Esophagus muscularis mucosa (tissue), 4 donors: ENCODE data around the gene C10orf71. TPM values are rescaled to one million over a fixed set of nuclear protein-coding genes. Genes with fewer than 3 reads are reported as not detected.

Experiments used
- DNase-seq: peaks from one replicate; pipeline ENCODE4 v3.0.0-alpha.2; 2017; ENCODE audit errors: extremely low spot score
- H3K27ac ChIP-seq, 4 donors: fragments of 200-600 bp; sonication (generic); replicated peaks in 1 of 4; 1 replicate in 3 of 4; 2 replicates in 1 of 4; pipeline ENCODE4 v1.5.1; 2016 to 2019; ENCODE audit warnings: mild to moderate bottlenecking in 1 of 4
- H3K27me3 ChIP-seq, 4 donors: fragments of 200-600 bp; sonication (generic); one replicate each; pipeline versions ENCODE4 v1.5.1 to v1.6.0; 2016 to 2019
- H3K36me3 ChIP-seq, 4 donors: fragments of 200-600 bp; sonication (generic); one replicate each; pipeline ENCODE4 v1.5.1; 2016 to 2019
- H3K4me1 ChIP-seq, 4 donors: fragments of 200-600 bp; sonication (generic); one replicate each; pipeline ENCODE4 v1.5.1; 2016 to 2019
- H3K4me3 ChIP-seq, 4 donors: fragments of 200-600 bp; sonication (generic); 1 replicate in 2 of 4; 2 replicates in 2 of 4; pipeline ENCODE4 v1.5.1; 2016 to 2019; ENCODE audit warnings: mild to moderate bottlenecking in 4 of 4, moderate library complexity in 1 of 4
- H3K9me3 ChIP-seq, 4 donors: fragments of 200-600 bp; sonication (generic); 1 replicate in 3 of 4; 2 replicates in 1 of 4; pipeline ENCODE4 v1.5.1; 2016 to 2019
- CTCF ChIP-seq, 3 experiments: fragments of 200-600 bp in 2 of 3; fragments of 450-650 bp in 1 of 3; sonication (generic) in 2 of 3; IDR thresholded peaks; one replicate each; pipeline ENCODE4 v1.5.1; 2017 to 2019; ENCODE audit warnings: antibody characterized with exemption in 3 of 3, mild to moderate bottlenecking in 2 of 3, moderate library complexity in 1 of 3
- EP300 ChIP-seq: sonication (generic); formaldehyde crosslinking; IDR thresholded peaks from one replicate; pipeline ENCODE4 v1.6.1; 2017; ENCODE audit warnings: antibody characterized with exemption
- POLR2A ChIP-seq: fragments of 450-650 bp; IDR thresholded peaks from one replicate; pipeline ENCODE4 v1.6.1; 2017; ENCODE audit warnings: antibody characterized with exemption, moderate library complexity, mild to moderate bottlenecking, low read depth
- POLR2AphosphoS5 ChIP-seq, 2 donors: sonication (generic); formaldehyde crosslinking; IDR thresholded peaks; one replicate each; pipeline ENCODE4 v1.6.1; 2017; ENCODE audit warnings: antibody characterized with exemption in 2 of 2
- WGBS: methylation state at CpG from one replicate; pipeline ENCODE4 v1.1.5; 2018; 5-methylcytosine and 5-hydroxymethylcytosine counted together
- intact Hi-C: fragments of 100-400 bp; cut with DNase I; formaldehyde crosslinking; loops from one replicate; pipeline ENCODE4 v1.15.1; 2023
- total RNA-seq, 4 donors: library from RNA; depleted of rRNA; stranded (reverse); fragments of >200 nt; gene quantifications; one replicate each; pipeline versions ENCODE4 v1.1.0 to v1.2.1, GENCODE V29; 2016

The C10orf71 gene
- total RNA-seq, 4 donors from 2014 or later, result 0.06 to 0.42 TPM; not detected in 2

GRCh38 chr10:49322371-49323170 lies 23.6 kb downstream of the C10orf71 start:
- no peak overlapping the region for H3K27ac ChIP-seq
- no peaks in the 10 kb centered on the region for H3K9me3 ChIP-seq
- H3K4me1 ChIP-seq, result peaks cover 0 to 5% (median 0%) of the 10 kb centered on the region in 4 donors
- DNase-seq, result peak; percentile 84
- no peak for TF ChIP-seq EP300
- no peak for TF ChIP-seq POLR2AphosphoS5 (IDR thresholded peaks at IDR 0.05)
- TF ChIP-seq POLR2A, result no peak
- no peak for TF ChIP-seq CTCF (IDR thresholded peaks at IDR 0.05)
- 88% methylated on average over 22 of the region's 26 CpGs for WGBS
- intact Hi-C loops, result no loop called here
- no peak overlapping the region for H3K4me3 ChIP-seq
- H3K36me3 ChIP-seq, result peaks cover 0 to 49% (median 0%) of the 10 kb centered on the region in 4 donors
- H3K27me3 ChIP-seq, result no peaks in the 10 kb centered on the region

GRCh38 chr10:49323171-49323895 lies 24.4 kb downstream of the C10orf71 start:
- Histone ChIP-seq H3K27ac (no peak overlapping the region), H3K36me3 (peaks cover 0 to 41% (median 0%) of the 10 kb centered on the region in 4 donors), H3K4me3 (no peak overlapping the region), H3K27me3 (no peaks in the 10 kb centered on the region), H3K9me3 (no peaks in the 10 kb centered on the region), H3K4me1 (peaks cover 0 to 5% (median 0%) of the 10 kb centered on the region in 4 donors)
- TF ChIP-seq EP300 (no peak), CTCF (IDR thresholded peaks at IDR 0.05) (no peak), POLR2AphosphoS5 (IDR thresholded peaks at IDR 0.05) (no peak), POLR2A (no peak)
- intact Hi-C loops, result no loop called here
- DNase-seq, result peak; percentile 91
- 65% methylated on average over 5 of the region's 7 CpGs for WGBS

DNA sequence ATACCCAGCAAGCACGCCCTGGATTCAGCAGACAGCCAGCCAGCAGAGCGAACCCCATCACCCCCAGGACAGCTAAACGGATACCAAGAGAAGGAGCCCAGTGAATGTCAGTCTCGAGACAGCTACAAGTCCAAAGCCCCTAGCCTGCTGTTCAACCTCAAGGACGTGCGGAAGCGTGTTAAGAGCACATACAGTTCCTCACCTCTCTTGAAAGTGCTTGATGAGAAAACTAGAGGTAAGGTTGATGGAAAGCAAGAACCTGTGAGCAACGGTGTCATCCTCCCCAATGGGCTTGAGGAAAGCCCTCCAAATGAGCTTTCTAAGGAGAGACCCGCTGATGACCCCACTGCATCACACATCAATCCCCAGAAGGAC lies 24.9 kb downstream of the C10orf71 start:
- intact Hi-C loops, result no loop called here
- Histone ChIP-seq H3K4me3 (no peak overlapping the region), H3K4me1 (peaks cover 0 to 5% (median 0%) of the 10 kb centered on the region in 4 donors), H3K36me3 (peaks cover 0 to 35% (median 0%) of the 10 kb centered on the region in 4 donors), H3K27ac (no peak overlapping the region), H3K9me3 (no peaks in the 10 kb centered on the region), H3K27me3 (no peaks in the 10 kb centered on the region)
- TF ChIP-seq POLR2AphosphoS5 (IDR thresholded peaks at IDR 0.05), result no peak
- no peak for TF ChIP-seq EP300
- TF ChIP-seq CTCF (IDR thresholded peaks at IDR 0.05), result no peak
- no peak for TF ChIP-seq POLR2A
- 94% methylated on average over 9 of the region's 9 CpGs for WGBS
- no peak for DNase-seq

DNA sequence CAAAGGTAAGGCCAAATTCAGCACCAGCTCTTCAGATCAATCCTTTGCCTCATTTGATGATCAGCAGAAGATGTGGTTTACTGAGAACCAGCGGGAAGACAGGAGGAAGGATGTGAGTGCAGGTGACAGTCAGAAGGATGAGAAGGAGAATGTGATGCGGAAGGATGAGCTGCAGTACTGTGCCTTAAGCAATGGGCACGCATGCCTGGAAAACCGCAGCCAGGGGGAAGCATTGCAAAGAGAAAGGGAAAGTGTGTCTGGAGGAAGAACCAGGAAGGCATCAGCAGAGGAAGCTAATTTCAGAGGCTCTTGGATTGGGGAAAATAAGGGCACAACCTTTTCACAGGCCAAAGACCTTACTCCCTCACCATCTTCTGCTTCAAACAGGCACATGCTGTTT lies 25.7 kb downstream of the C10orf71 start:
- intact Hi-C loops, result no loop called here

More for the DNA sequence above, 25.7 kb downstream of the C10orf71 start:
- Histone ChIP-seq H3K27me3 (no peaks in the 10 kb centered on the region), H3K27ac (no peak overlapping the region), H3K4me1 (peaks cover 0 to 5% (median 0%) of the 10 kb centered on the region in 4 donors), H3K36me3 (peaks cover 0 to 31% (median 0%) of the 10 kb centered on the region in 4 donors), H3K4me3 (no peak overlapping the region), H3K9me3 (no peaks in the 10 kb centered on the region)
- 72% methylated on average over 4 of the region's 4 CpGs for WGBS
- peak; percentile 90 for DNase-seq
- TF ChIP-seq POLR2AphosphoS5 (IDR thresholded peaks at IDR 0.05) (no peak), POLR2A (no peak), EP300 (no peak), CTCF (IDR thresholded peaks at IDR 0.05) (no peak)
